Inferior parietal cortex (tissue), 1 donor: ENCODE results near the gene XPO6.

ENCODE experiments used
- DNase-seq: peaks from one replicate; pipeline ENCODE4 v3.0.0-alpha.2; 2016; ENCODE audit errors: extremely low spot score

The XPO6 gene

GRCh38 chr16:28064150-28064549, 147.6 kb downstream of the XPO6 start:
- DNase-seq = no peak

GRCh38 chr16:28063591-28064061, 148.1 kb downstream of the XPO6 start, which contains the start of gene GSG1L:
TSS of gene GSG1L (minus strand) at chr16:28063714. CDS start at chr16:28063424, 290 bp downstream.
- no peak for DNase-seq

GRCh38 chr16:28062847-28063521, 148.8 kb downstream of the XPO6 start:
- no peak for DNase-seq

- no peak for DNase-seq
Observed at GRCh38 chr16:28062261-28062846, 149.4 kb downstream of the XPO6 start.

GRCh38 chr16:28061352-28062101, 150.2 kb downstream of the XPO6 start:
- DNase-seq = no peak

GRCh38 chr16:28059841-28060575, 151.8 kb downstream of the XPO6 start:
- DNase-seq = no peak

GRCh38 chr16:28058839-28059589, 152.8 kb downstream of the XPO6 start:
- no peak for DNase-seq

GRCh38 chr16:28057949-28058348, 153.8 kb downstream of the XPO6 start:
- no peak for DNase-seq

GRCh38 chr16:28053461-28053860, 158.3 kb downstream of the XPO6 start:
- no peak for DNase-seq

- no peak for DNase-seq
Observed at GRCh38 chr16:28052274-28053128, 159.3 kb downstream of the XPO6 start.

GRCh38 chr16:28051486-28051885, 160.3 kb downstream of the XPO6 start:
- no peak for DNase-seq
